IMR-90 (cell line): ENCODE measurements around the gene APOL3.

Experiments used
- BHLHE40 ChIP-seq: fragments of 150-350 bp; IDR thresholded peaks from 2 replicates; pipeline ENCODE4 v1.6.1; 2016; ENCODE audit warnings: mild to moderate bottlenecking, low read depth, low read length
- CEBPB ChIP-seq: IDR thresholded peaks from 2 replicates; pipeline ENCODE4 v1.6.1; 2012; ENCODE audit warnings: low read depth, low read length, improper control_type of control experiment
- CTCF ChIP-seq: conservative IDR thresholded peaks from 2 replicates; pipeline ENCODE4 v1.5.1; 2012; ENCODE audit warnings: mild to moderate bottlenecking, low read depth, low read length, improper control_type of control experiment
- FOS ChIP-seq: fragments of 150-350 bp; IDR thresholded peaks from 2 replicates; pipeline ENCODE4 v1.6.1; 2016; ENCODE audit warnings: low read depth, low read length
- MAFK ChIP-seq: IDR thresholded peaks from 2 replicates; pipeline ENCODE4 v1.6.1; 2012; ENCODE audit warnings: low read depth, low read length, improper control_type of control experiment
- MAZ ChIP-seq: IDR thresholded peaks from 2 replicates; pipeline ENCODE4 v1.6.1; 2012; ENCODE audit warnings: low read depth, mild to moderate bottlenecking, low read length, improper control_type of control experiment, moderate library complexity, borderline replicate concordance
- POLR2A ChIP-seq: IDR thresholded peaks from 2 replicates; pipeline ENCODE4 v1.6.1; 2012; ENCODE audit warnings: mild to moderate bottlenecking, low read depth, low read length
- RAD21 ChIP-seq: IDR thresholded peaks from 2 replicates; pipeline ENCODE4 v1.6.1; 2012; ENCODE audit warnings: low read length, improper control_type of control experiment
- RCOR1 ChIP-seq: IDR thresholded peaks from 2 replicates; pipeline ENCODE4 v1.6.1; 2012; ENCODE audit warnings: mild to moderate bottlenecking, low read length, improper control_type of control experiment; ENCODE audit not compliant: insufficient replicate concordance
- RFX5 ChIP-seq: IDR thresholded peaks from 2 replicates; pipeline ENCODE4 v1.8.0; 2012; ENCODE audit warnings: low read depth, mild to moderate bottlenecking, low read length, moderate library complexity
- SMC3 ChIP-seq: fragments of 150-350 bp; IDR thresholded peaks from 2 replicates; pipeline ENCODE4 v1.6.1; 2016; ENCODE audit warnings: low read depth, mild to moderate bottlenecking, antibody characterized with exemption, low read length, moderate library complexity
- TF ChIP-seq, protein P1 (sequence below): fragments of 150-350 bp; IDR thresholded peaks from 2 replicates; pipeline ENCODE4 v1.6.1; 2017; ENCODE audit warnings: mild to moderate bottlenecking, antibody characterized with exemption, low read length, low read depth

DNA sequence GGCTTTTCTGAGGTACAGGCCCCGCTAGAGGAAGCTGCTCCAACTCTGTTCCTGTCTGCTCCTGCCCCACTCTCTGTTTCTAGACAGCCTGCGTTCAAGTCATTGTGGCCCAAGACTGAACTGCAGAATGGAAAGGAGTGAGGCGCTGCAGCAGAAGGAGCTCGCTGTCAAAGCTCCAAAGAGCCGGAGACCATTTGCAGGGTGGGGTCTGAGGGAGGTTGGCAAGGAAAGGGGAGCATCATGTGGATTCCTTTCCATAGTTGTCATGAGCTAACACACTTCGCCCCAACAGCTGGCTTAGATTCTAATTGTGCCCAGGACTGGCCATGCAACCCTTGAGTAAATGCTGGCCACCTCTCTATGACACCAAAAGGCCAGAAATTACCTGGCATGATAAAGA is 22.3 kb upstream of the APOL3 start:
- TF ChIP-seq CTCF, result no peak
- TF ChIP-seq SMC3, result no peak
- no peak for TF ChIP-seq RCOR1
- no peak for TF ChIP-seq MAFK
- TF ChIP-seq CEBPB, result no peak
- no peak for TF ChIP-seq POLR2A
- TF ChIP-seq RAD21, result no peak
- TF ChIP-seq BHLHE40, result no peak
- TF ChIP-seq, protein P1, sequence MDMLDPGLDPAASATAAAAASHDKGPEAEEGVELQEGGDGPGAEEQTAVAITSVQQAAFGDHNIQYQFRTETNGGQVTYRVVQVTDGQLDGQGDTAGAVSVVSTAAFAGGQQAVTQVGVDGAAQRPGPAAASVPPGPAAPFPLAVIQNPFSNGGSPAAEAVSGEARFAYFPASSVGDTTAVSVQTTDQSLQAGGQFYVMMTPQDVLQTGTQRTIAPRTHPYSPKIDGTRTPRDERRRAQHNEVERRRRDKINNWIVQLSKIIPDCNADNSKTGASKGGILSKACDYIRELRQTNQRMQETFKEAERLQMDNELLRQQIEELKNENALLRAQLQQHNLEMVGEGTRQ, result no peak
- no peak for TF ChIP-seq MAZ
- no peak for TF ChIP-seq RFX5
- TF ChIP-seq FOS, result no peak
